Measurements from ENCODE around the gene PRDM15. TPM values are rescaled to one million over a fixed set of nuclear protein-coding genes. Genes with fewer than 3 reads are reported as not detected.

PRDM15 gene
- total RNA-seq, 1 experiment from 2014 or later, result 10.4 TPM

- DNase-seq, result no peak
- H3K36me3 Mint-ChIP-seq (ENCODE audit: insufficient read depth, unreplicated experiment), result peaks cover 5% of the 10 kb centered on the region
- H3K27ac Mint-ChIP-seq (ENCODE audit: unreplicated experiment), result no peak overlapping the region
- H3K9me3 Mint-ChIP-seq (ENCODE audit: low read depth, unreplicated experiment), result no peaks in the 10 kb centered on the region
- intact Hi-C loops (cut with micrococcal nuclease; ENCODE audit: unreplicated experiment), result no loop called here
- CTCF ChIA-PET, result no interaction called here
- no peaks in the 10 kb centered on the region for H3K27me3 Mint-ChIP-seq (ENCODE audit: unreplicated experiment)
- no TSS peak for BruUV-seq (replicated peaks)
- H3K4me3 Mint-ChIP-seq (ENCODE audit: low read depth, unreplicated experiment), result no peak overlapping the region
- no peaks in the 10 kb centered on the region for H3K4me1 Mint-ChIP-seq (ENCODE audit: low read depth, unreplicated experiment)
- TF ChIP-seq CTCF (IDR thresholded peaks at IDR 0.05; ENCODE audit: unreplicated experiment), result no peak
These were observed 54.5 kb downstream of the PRDM15 start for GRCh38 chr21:41824466-41825207.

GRCh38 chr21:41823906-41824305 is 55.2 kb downstream of the PRDM15 start:
- no peaks in the 10 kb centered on the region for H3K27me3 Mint-ChIP-seq (ENCODE audit: unreplicated experiment)
- no peak overlapping the region for H3K4me3 Mint-ChIP-seq (ENCODE audit: low read depth, unreplicated experiment)
- H3K4me1 Mint-ChIP-seq (ENCODE audit: low read depth, unreplicated experiment), result no peaks in the 10 kb centered on the region
- peaks cover 5% of the 10 kb centered on the region for H3K36me3 Mint-ChIP-seq (ENCODE audit: insufficient read depth, unreplicated experiment)
- no peak overlapping the region for H3K27ac Mint-ChIP-seq (ENCODE audit: unreplicated experiment)
- intact Hi-C loops (cut with micrococcal nuclease; ENCODE audit: unreplicated experiment), result no loop called here
- H3K9me3 Mint-ChIP-seq (ENCODE audit: low read depth, unreplicated experiment), result no peaks in the 10 kb centered on the region
- BruUV-seq (replicated peaks), result no TSS peak
- no peak for DNase-seq
- no peak for TF ChIP-seq CTCF (IDR thresholded peaks at IDR 0.05; ENCODE audit: unreplicated experiment)
- CTCF ChIA-PET, result no interaction called here

GRCh38 chr21:41823166-41823565 is 56.0 kb downstream of the PRDM15 start:
- Mint-ChIP-seq H3K27ac (ENCODE audit: unreplicated experiment) (no peak overlapping the region), H3K27me3 (ENCODE audit: unreplicated experiment) (no peaks in the 10 kb centered on the region), H3K9me3 (ENCODE audit: low read depth, unreplicated experiment) (no peaks in the 10 kb centered on the region), H3K4me3 (ENCODE audit: low read depth, unreplicated experiment) (no peak overlapping the region), H3K4me1 (ENCODE audit: low read depth, unreplicated experiment) (no peaks in the 10 kb centered on the region), H3K36me3 (ENCODE audit: insufficient read depth, unreplicated experiment) (peaks cover 5% of the 10 kb centered on the region)
- CTCF ChIA-PET, result no interaction called here
- TF ChIP-seq CTCF (IDR thresholded peaks at IDR 0.05; ENCODE audit: unreplicated experiment), result no peak
- BruUV-seq (replicated peaks), result no TSS peak
- intact Hi-C loops (cut with micrococcal nuclease; ENCODE audit: unreplicated experiment), result no loop called here
- DNase-seq, result no peak

- Mint-ChIP-seq H3K9me3 (ENCODE audit: low read depth, unreplicated experiment) (no peaks in the 10 kb centered on the region), H3K27ac (ENCODE audit: unreplicated experiment) (no peak overlapping the region), H3K4me3 (ENCODE audit: low read depth, unreplicated experiment) (no peak overlapping the region), H3K27me3 (ENCODE audit: unreplicated experiment) (no peaks in the 10 kb centered on the region), H3K4me1 (ENCODE audit: low read depth, unreplicated experiment) (no peaks in the 10 kb centered on the region), H3K36me3 (ENCODE audit: insufficient read depth, unreplicated experiment) (peaks cover 5% of the 10 kb centered on the region)
- DNase-seq, result no peak
- intact Hi-C loops (cut with micrococcal nuclease; ENCODE audit: unreplicated experiment), result no loop called here
- CTCF ChIA-PET, result no interaction called here
- BruUV-seq (replicated peaks), result no TSS peak
- TF ChIP-seq CTCF (IDR thresholded peaks at IDR 0.05; ENCODE audit: unreplicated experiment), result no peak
These were observed 57.2 kb downstream of the PRDM15 start for GRCh38 chr21:41821756-41822431.

Data from Calu3 (cell line).